A204.1 (cell line): ENCODE results near the gene ZCCHC7.

Source experiments
- FAIRE-seq: peaks from 2 replicates; lab custom pipeline; 2012; peaks lifted over from hg19 to GRCh38; lab: Jason Lieb, UNC

The ZCCHC7 gene

DNA sequence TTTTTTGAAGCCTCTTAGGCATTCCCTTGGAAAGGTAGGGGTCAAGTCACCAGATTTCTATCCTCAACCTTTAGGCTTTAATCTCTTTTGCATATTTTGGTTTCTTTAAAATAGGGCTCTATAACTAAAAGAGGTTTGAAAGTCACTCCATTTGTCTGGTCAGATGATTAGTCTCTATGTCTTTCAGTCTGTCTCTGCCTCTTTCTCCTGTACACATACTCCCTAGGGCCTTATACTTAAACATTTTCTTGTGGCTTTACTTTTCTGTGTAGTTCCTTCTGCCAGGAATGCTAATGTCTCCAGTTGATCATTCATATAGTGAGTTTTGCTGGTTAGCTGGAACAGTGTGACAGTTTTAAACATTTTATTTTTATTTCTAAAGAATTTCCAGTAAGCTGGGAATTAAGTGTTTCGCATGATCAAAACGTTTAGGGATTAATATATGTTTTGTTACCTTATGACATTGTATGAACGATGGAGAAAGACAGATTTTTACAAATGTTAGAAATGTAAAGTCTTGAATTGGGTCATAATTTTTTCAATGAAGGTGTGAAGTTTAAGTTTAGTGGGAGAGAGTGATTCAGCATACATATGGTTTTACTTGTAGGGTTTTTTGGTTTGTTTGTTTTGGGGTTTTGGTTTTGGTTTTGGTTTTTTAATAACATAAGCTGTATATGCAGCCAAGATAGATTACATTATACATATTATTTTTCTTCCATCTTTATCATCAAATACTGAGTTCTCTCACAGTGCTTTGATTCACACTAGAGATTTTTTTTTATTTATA is 90.6 kb downstream of the ZCCHC7 start:
- FAIRE-seq: peak; percentile 34

DNA sequence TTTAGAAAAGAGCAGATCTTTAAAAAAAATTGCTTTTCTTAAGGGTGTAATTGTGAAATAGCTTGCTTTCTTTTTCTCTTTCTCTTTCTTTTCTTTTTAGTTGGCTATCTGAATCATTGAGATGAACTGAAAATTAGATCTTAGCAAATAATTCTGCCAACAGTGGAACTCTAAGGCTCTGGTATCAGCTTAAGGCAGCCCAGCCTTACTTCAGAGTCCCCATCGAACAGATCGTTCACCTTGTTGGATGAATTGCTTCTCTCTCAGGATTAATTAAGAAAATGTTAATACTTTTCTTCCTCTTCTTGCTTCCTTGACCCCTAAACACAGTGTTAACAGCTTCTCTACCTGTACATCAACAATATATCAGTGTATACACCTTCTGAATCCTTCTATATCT is 92.1 kb downstream of the ZCCHC7 start:
- FAIRE-seq: no peak

DNA sequence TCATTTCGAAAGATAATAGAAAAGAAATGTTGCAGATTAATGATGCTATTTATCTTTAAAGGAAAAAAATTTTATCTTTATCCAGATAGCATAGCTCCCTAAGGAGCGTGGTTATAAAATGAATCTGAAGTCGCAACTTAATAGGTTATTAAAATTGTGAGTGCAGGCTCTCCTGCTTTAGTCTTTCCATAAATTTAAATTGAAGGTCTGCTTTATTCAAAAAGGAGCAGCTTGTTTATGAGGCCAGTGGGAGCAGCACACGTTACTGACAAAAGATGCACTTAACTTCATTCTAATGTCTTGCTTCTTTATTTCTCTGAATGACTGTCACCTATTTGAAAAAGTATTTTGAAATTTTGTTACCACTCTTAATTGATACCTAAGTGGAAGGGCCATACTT is 95.0 kb downstream of the ZCCHC7 start:
- no peak for FAIRE-seq

DNA sequence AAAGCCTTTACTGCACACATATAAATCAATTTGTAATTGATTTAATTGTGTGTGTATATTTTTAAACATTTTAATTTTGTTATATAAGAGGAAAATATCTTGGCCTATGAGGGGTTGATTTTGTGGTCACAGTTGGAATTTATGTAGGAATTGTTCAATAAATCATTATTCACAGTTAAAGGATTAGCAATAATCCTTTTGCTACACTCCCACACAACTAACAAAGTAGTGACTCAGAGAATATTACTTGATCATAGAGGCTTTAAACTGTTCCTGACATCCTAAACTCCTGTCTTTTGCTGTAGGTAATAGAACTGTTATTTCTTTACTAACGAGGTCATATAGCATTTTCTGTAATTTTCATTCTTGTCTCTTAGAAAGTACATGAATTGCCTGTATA is 95.5 kb downstream of the ZCCHC7 start:
- no peak for FAIRE-seq

DNA sequence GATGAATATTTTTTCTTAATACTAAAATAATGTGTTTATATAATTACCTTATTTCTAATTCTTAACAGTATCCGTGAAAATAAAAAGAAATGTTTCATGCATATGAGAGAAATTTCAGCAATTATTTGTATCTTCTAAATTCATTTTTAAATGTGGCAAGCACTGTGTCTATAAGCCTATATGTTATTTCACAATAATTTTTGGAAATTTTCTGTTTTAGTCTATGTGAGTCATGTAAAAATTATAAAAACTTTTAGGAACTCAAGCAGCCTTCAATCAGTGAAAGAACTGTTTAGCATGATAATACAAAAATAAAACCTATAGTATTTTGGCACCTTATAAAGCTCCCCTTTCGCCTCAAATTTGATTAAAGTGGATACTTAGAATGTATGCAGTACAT is 96.8 kb downstream of the ZCCHC7 start:
- FAIRE-seq: no peak

DNA sequence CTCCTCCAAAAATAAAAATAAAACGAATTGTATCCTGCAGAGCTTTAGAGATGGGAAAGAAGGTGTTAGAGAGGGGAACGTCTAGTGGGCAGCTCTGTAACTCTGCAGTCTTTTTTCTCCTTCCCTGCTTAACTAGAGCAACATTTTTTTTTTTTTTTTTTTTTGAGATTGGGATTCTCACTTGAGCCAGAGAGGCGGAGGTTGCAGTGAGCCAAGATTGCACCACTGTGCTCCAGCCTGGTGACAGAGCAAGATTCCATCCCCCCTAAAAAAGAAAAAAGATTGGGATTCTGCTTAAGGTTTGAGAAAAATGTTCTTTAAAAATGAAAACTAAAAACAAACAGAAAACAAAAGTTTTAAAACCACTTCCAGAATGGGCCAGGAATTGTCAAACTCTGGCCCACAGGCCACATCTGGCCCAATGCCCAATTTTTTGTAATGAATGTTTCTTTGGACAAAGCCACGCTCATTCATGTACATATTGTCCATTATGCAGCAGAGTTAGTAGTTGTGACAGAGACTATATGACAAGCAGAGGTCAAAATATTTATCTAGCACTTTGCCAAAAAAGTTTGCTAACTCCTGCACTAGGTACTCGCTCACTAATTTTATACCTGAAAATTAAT is 98.5 kb downstream of the ZCCHC7 start:
- no peak for FAIRE-seq

DNA sequence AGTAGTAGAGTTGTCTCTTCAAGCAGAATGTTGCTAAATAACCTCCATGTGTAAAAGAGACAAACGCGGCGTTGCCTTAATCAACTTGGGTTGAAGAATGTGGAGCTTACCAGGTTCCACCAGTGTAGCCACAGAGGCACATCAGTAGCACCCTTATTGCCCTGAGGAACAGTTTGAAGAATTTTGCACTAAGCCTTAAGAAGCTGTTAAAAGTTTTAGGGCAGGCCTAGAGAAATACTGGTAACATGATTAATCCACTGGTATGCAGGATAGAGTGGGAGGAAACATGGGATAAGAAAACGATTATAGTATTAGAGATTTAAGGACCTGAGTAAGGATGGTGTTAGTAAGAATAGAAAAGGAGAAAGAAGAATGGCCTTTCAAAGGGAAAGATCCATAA is 100.6 kb downstream of the ZCCHC7 start:
- no peak for FAIRE-seq

DNA sequence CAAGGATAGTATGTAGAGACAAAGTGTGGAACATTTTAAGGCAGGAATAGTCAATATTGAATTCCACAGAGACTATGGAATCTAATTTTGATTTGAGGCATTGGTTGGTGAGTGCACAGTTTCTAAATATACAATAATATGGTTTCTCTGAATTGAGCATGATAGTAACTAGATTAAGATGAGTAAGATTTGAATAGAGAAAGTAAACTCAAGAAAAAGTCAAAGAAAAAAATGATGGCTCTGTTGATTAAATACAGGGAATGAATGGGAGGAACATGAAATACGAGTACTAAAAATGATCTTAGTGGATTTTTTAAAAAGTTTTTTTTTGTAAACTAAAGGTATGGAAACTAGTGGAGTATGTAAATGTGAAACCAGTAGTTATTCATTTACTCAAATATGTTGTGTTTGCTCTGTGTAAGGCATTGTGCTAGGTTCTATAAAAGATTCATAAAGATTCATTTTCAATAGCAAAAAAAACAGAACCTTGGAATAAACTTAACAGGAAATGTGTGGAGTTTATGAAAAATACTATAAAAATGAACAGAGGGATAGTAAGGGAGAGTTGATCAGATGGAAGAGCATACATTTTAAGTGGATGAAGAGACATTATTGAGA is 101.2 kb downstream of the ZCCHC7 start:
- FAIRE-seq: peak; percentile 16

DNA sequence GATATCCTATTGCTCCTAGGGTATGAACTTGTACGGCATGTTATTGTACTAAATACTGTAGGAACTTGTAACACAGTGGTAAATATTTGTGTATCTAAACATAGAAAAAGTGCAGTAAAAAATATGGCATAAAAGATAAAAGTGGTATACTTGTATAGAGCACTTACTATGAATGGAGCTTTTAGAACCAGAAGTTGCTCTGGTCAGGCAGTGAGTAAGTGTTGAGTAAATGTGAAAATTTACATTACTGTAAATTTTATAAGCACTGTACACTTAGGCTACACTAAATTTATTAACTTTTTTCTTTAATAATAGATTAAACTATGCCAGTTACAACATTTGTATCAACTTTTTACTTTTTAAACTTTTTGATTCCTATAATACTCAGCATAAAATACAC is 109.1 kb downstream of the ZCCHC7 start:
- peak; percentile 84 for FAIRE-seq

DNA sequence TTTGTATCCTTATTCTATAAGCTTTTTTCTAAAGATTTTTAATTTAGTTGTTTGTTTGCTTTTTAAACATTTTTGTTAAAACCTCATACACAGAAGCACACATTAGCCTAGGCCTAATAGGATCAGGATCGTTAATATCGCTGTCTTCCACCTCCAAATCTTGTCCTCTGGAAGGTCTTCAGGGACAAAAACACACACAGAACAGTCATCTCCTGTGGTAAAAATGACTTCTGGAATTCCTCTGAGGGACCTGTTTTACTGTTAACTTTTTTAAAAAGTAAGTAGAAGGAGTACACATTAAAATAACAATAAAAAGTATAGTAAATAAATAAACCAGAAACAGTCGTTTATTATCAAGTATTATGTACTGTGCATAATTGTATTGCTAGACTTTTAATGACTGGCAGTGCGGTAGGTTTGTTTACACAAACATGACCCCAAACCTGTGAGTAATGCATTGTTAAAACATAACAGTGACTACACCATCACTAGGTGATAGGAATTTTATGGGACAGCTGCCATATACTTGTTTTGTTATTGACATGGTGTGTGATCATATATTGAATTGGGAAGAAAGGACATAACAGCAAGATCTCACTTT is 109.6 kb downstream of the ZCCHC7 start:
- FAIRE-seq: no peak

DNA sequence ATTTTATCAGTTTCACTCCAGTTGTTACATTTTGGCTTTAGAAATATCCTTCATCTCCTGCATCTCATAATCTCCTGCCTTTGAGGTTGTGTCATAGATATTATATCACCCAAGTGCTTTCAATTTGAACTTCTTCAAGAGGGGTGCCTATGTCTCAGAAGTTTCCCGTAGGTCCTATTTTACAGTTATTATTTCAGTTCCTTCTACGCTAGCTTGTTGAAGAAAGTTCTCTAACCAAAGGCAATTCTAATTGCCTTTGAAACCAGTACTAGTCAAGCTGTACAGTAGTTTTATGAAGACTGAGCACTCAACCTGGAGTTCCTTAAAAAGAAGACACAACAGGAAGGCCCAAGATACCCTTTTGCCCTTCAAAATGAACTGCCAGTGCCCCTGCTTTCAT is 116.4 kb downstream of the ZCCHC7 start:
- no peak for FAIRE-seq

DNA sequence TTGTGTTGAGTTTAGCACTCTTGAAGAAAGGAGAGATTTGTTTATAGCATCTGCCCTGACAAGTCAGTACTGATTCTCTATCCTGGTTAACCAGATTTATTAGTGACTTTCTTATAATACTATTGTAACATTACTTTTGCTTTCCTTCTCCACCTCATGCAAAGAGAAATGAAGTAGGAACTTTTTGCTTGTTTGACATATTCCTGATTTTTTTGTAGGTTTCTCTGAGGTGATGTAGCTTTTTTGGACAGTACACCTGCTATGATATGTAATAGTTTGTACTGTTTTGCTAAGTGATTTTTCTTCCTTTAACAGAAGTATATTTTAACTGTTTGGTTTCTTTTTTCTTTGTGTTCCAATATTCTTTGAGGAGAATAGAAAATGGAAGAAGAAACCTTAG is 117.7 kb downstream of the ZCCHC7 start:
- no peak for FAIRE-seq

DNA sequence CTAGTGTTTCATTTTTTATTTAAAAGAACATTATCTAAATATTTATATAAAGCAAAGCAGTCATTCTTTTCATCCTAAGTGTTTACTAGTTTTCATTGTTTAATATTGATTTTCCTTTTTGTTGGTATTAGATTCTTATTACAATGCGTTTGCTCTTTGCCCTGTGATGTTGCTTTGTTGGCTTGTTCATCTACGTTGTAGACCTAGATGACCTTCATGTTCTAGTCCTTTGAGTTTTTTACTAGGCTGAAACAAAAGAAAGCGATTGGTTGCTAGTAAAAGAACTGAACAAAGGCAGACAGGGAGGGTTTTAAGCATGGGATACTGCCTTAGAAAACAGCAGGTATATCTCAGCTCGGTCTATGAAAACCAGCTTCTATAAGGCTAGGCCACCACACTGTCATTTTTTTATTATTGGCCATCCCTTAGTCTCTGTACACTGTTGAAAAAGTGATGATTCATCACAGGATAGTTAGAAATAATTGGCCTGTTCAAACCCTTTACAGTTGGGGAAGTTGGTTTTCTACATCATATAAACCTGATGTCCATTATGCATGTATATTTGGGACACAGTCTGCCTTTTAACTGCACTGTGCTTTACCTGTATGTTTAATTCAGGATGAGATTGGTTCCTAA is 119.0 kb downstream of the ZCCHC7 start:
- FAIRE-seq: no peak

DNA sequence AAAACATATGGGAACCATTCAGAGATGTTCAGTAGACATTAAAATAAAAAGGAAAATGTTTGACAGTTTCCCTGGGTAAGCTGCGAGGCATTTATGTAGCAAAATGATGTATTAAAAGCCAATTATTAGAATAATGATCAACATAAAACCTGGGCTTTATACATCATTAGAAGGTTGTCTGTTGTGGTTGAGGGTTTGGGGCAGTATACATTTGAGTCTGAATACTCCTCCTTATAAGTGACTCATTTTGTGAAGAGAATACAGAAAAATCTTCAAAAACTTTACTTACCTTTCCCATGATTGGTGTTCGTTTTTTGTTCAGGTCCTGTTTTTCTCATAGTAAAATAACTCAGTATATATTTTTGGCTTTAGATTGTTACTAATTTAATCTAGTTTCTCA is 119.5 kb downstream of the ZCCHC7 start:
- FAIRE-seq: no peak

DNA sequence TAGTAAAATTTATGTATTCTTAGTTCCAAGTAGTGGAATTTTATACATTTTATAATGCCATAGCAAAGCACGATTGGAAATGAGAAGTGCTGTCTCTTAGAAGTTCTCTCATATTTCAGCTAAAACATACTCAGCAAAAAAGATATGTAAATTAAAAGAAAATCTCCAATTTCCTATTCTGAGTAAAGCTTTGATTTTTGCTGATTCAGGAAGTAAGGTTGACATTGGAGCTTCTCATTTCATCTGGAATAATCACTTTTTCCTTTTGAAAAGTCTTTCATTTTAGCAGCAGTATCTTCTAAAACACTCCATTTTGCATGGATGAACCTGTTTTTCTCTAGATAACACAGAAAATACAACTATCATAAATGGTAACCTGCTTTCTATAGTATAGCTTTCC is 121.0 kb downstream of the ZCCHC7 start:
- FAIRE-seq: no peak

DNA sequence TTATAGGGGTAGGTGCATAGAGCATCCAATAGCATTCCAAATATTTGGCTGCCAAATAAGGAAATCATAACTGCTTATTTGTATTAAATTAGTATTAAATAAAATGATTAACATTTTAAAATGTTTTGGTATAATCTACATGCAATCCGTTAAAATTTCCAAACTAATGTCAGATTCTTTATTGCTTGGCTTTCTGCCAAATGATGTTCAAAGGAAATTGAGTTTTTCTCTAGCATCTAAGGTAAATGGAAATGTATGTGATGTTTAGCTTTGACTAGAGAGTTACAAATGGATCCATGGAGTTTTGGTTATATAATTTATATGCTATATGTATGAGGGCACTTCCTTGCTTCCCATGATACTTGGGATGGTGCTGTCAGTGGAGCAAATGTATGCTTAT is 121.7 kb downstream of the ZCCHC7 start:
- FAIRE-seq: no peak

DNA sequence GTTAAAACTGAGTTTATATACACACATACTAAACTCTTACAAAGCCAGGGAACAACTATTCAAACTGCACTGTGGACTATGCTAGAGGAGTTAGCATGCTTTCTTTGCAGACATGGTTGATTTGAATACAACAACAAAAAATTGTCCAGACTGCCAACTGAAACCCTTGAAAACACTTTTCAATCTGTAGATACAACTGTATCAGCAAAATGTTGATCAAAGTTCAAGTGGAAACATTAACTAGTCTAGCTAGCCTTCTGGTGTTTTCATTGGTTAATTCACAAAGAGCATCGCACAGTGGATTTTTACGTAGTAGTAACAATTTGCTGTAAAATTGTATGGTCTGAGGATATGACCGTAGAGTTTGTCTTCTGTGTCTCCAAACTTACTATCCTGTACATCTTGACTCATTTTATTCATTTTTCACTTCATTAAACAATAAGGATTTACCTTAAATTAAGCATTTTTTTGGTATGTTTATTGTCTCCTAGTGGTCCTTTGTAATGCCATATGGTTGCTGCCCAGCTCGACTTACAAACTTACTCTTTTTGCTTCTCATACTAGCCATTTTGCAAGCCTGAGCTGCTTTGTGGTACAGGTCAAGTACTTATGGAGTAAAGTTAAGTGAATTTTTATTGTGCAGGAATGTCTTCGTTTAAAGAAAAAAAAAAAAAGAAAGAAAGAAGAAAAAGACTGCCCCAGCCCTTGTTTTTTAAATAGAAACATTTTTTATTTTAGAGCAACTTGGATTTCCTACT is 123.4 kb downstream of the ZCCHC7 start:
- no peak for FAIRE-seq

DNA sequence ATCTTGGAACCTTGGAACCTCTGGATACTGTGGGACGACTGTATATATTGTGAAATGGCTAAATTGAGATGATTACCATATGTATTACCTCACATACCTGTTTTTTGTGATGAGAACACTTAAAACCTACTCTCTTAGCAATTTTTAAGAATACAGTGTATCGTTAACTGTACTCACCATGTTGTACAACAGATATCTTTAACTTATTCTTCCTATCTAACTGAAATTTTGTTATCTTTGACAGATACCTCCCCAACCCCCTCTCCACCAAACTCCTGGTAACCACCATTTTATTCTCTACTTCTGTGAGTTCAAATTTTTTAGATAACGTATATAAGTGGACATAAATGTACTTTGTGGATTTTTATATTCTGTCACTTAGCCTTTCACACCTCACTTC is 126.5 kb downstream of the ZCCHC7 start:
- FAIRE-seq: no peak

DNA sequence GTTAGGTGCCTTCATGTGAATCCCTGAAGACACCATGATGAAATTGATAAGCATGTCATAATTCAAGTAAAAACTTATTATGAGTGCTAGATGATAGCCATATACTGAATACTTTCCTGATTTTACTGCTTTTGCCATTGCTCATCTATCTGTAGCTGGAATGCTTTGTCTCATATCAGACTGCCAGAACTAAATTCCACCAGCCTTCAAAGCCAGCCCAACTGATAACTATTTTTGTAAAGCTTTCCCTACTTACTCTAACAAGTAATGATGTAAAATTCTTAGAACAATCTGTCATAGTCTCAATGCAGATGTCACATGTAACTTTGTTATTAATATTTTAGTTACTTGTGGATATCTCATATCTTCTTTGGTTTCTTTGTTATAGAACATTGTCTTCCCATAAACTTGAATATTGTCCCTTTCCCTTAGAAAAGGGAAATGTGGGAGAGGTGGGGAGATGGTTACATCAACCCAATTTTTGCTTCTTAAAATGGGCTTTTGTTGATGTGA is 128.3 kb downstream of the ZCCHC7 start:
- FAIRE-seq: no peak

DNA sequence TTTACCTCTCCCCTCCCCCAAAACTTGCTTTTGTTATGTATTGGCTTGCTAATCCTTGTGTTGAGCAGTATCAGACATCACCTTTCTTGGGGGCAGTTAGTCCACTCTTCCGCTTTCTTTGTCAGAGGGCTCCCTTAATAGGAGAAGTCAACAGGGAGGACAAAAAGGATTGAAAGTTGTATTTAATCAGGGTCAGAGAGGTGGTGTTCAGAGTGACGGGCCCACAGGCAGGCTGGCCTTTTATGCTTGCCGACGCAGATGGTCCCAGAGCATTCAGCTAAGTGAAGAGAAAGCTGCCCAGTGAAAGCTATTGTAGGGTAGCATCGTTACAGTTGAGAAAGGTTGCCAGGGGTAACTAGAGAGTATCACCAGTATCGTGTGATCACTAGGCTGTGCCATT is 131.1 kb downstream of the ZCCHC7 start:
- FAIRE-seq: no peak

DNA sequence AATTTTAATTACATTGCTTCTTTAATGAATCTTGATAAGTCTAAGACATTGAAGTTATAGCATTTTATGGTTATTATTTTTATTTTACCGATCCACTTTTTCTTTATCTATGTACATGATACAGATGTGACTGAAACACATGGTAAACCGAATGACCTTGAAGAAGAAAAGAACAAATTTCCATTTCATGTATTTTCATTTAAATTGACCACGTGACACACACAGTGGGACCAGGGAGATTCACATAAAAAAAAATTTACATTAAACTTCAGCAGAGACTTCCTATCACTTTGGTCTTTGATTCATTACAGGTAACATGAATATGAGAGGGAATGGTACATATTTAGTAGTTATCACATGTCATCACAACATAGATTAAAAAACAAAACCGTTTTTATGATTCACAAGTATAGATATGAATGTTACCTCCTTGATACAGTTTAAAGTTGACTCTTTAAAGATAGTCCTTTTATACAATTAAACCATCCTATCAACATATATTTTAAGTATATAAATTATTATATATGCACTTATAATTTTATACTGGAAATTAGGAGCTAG is 133.1 kb downstream of the ZCCHC7 start:
- FAIRE-seq: peak; percentile 86

DNA sequence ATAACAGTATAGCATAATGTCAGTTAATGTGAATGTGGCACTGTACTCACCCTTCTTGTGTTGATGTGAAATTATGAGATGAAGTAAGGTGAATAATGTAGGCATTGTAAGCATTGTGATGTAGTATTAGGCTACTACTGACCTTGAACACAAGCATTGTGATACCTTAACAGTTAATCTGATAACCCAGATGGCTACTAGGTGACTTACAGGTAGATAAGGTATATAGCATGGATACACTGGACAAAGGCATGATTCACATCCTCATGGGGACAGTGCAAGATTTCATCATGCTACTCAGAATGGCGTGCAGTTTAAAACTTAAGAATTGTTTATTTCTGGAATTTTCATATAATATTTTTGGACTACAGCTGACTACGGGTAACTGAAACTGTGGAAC is 134.8 kb downstream of the ZCCHC7 start:
- no peak for FAIRE-seq
